CD4-positive, alpha-beta memory T cell (primary cell): ENCODE data around the gene IL17RE. TPM values are rescaled to one million over a fixed set of nuclear protein-coding genes. Genes with fewer than 3 reads are reported as not detected.
"Not testable (repeated sequence)": the region's sequence is repeated elsewhere in the genome, so short reads cannot be mapped to it uniquely, and the experiment has no call there.

Source experiments
- CTCF ChIA-PET: fragments of 350-600 bp; sonication (Branson Sonifier 250); formaldehyde crosslinking; loops from one replicate; lab custom pipeline; 2021; ENCODE audit warnings: inconsistent platforms; ENCODE audit not compliant: partially characterized antibody; lab: Charles Lee
- POLR2A ChIA-PET: fragments of 350-600 bp; sonication (Branson Sonifier 250); formaldehyde crosslinking; loops from one replicate; lab custom pipeline; 2021; ENCODE audit not compliant: partially characterized antibody; lab: Charles Lee
- DNase-seq, 5 donors: peaks; one replicate each; pipeline versions ENCODE4 v3.0.0 to v3.0.0-alpha.2; 2020 to 2022; ENCODE audit warnings: mixed read lengths in 1 of 5
- H3K27ac ChIP-seq: one replicate; pipeline ENCODE4 v1.7.0; 2013; ENCODE audit warnings: low read depth, low read length
- H3K27me3 ChIP-seq: 2 replicates; pipeline ENCODE4 v1.7.0; 2013; ENCODE audit warnings: mild to moderate bottlenecking, low read length, moderate library complexity; ENCODE audit not compliant: insufficient read depth
- H3K36me3 ChIP-seq: 2 replicates; pipeline ENCODE4 v1.7.0; 2013; ENCODE audit warnings: mild to moderate bottlenecking, low read length, moderate library complexity; ENCODE audit not compliant: insufficient read depth
- H3K4me1 ChIP-seq: 2 replicates; pipeline ENCODE4 v1.7.0; 2013; ENCODE audit warnings: mild to moderate bottlenecking, low read length, moderate library complexity; ENCODE audit not compliant: insufficient read depth
- H3K4me3 ChIP-seq, 2 donors: one replicate each; pipeline ENCODE4 v1.7.0; 2013; ENCODE audit warnings: low read length in 2 of 2, mild to moderate bottlenecking in 1 of 2
- H3K9me3 ChIP-seq, 2 donors: one replicate each; pipeline ENCODE4 v1.7.0; 2013; ENCODE audit warnings: low read length in 2 of 2, control low read depth in 1 of 2; ENCODE audit not compliant: control insufficient read depth in 1 of 2
- H3K27ac Mint-ChIP-seq, 7 donors: one replicate each; pipeline ENCODE4 v1.8.0; 2020 to 2021; ENCODE audit warnings: mixed read lengths in 7 of 7, mild to moderate bottlenecking in 6 of 7, inconsistent platforms in 3 of 7, moderate library complexity in 3 of 7
- H3K27me3 Mint-ChIP-seq, 2 donors: one replicate each; pipeline ENCODE4 v1.8.0; 2020 to 2021; ENCODE audit warnings: mixed read lengths in 2 of 2
- H3K36me3 Mint-ChIP-seq, 2 donors: one replicate each; pipeline ENCODE4 v1.8.0; 2020 to 2021; ENCODE audit warnings: mixed read lengths in 2 of 2, inconsistent platforms in 1 of 2, mild to moderate bottlenecking in 1 of 2
- H3K4me1 Mint-ChIP-seq, 4 donors: one replicate each; pipeline ENCODE4 v1.8.0; 2020 to 2021; ENCODE audit warnings: mixed read lengths in 4 of 4, mild to moderate bottlenecking in 1 of 4
- H3K4me3 Mint-ChIP-seq, 8 donors: one replicate each; pipeline ENCODE4 v1.8.0; 2020 to 2021; ENCODE audit warnings: mixed read lengths in 8 of 8, mild to moderate bottlenecking in 7 of 8, moderate library complexity in 6 of 8, inconsistent platforms in 3 of 8
- H3K9me3 Mint-ChIP-seq, 8 donors: one replicate each; pipeline ENCODE4 v1.8.0; 2020 to 2021; ENCODE audit warnings: mixed read lengths in 8 of 8, mild to moderate bottlenecking in 5 of 8, inconsistent platforms in 3 of 8, moderate library complexity in 1 of 8
- intact Hi-C: fragments of 100-400 bp; cut with micrococcal nuclease; formaldehyde crosslinking; loops from one replicate; pipeline ENCODE4 v1.15.1; 2023
- polyA plus RNA-seq, 2 donors: library from polyadenylated mRNA; unstranded; fragments of 300-500 nt; fragmentation: Illumina TruSeq; gene quantifications; one replicate each; pipeline ENCODE4 v1.2.3, GENCODE V29; 2021
- total RNA-seq, 2 experiments: library from RNA; stranded (reverse); gene quantifications; one replicate each; pipeline ENCODE4 v1.2.3, GENCODE V29; 2021

The IL17RE gene
- total and polyA plus RNA-seq, 4 experiments from 2014 or later: 0.65 to 2.4 (median 1.6) TPM

GRCh38 chr3:9862391-9863057 lies 40.1 kb upstream of the IL17RE start:
- CTCF ChIA-PET: no interaction called here

GRCh38 chr3:9863058-9863772 lies 39.4 kb upstream of the IL17RE start:
- H3K4me1 Mint-ChIP-seq: peaks cover 0 to 4% (median 0%) of the 10 kb centered on the region in 4 donors
- intact Hi-C loops: no loop called here
- POLR2A ChIA-PET: no interaction called here
- Histone ChIP-seq H3K4me3 (no peak overlapping the region), H3K36me3 (no peaks in the 10 kb centered on the region), H3K27me3 (peaks cover 7% of the 10 kb centered on the region), H3K4me1 (no peaks in the 10 kb centered on the region), H3K9me3 (no peaks in the 10 kb centered on the region), H3K27ac (no peak overlapping the region)
- H3K27ac Mint-ChIP-seq: no peak overlapping the region
- H3K4me3 Mint-ChIP-seq: no peak overlapping the region
- H3K9me3 Mint-ChIP-seq: no peaks in the 10 kb centered on the region
- peaks cover 5 to 8% of the 10 kb centered on the region in 2 donors for H3K27me3 Mint-ChIP-seq
- no peaks in the 10 kb centered on the region for H3K36me3 Mint-ChIP-seq
- CTCF ChIA-PET: no interaction called here
- no peak for DNase-seq

More at GRCh38 chr3:9862391-9863057, 40.1 kb upstream of the IL17RE start:
- POLR2A ChIA-PET: no interaction called here
- Mint-ChIP-seq H3K4me1 (peaks cover 0 to 4% (median 0%) of the 10 kb centered on the region in 4 donors), H3K9me3 (no peaks in the 10 kb centered on the region), H3K27me3 (peaks cover 5 to 8% of the 10 kb centered on the region in 2 donors), H3K27ac (no peak overlapping the region), H3K36me3 (no peaks in the 10 kb centered on the region), H3K4me3 (peak overlapping the region in 3 of 8 donors; percentile 28 to 73 (median 59))
- intact Hi-C loops: no loop called here
- no peaks in the 10 kb centered on the region for H3K4me1 ChIP-seq
- peak in 3 of 5 donors; percentile 13 to 19 (median 15) for DNase-seq
- no peak overlapping the region for H3K27ac ChIP-seq
- H3K4me3 ChIP-seq: no peak overlapping the region
- no peaks in the 10 kb centered on the region for H3K36me3 ChIP-seq
- no peaks in the 10 kb centered on the region for H3K9me3 ChIP-seq
- H3K27me3 ChIP-seq: peaks cover 7% of the 10 kb centered on the region

- Mint-ChIP-seq H3K27me3 (peaks cover 5 to 8% of the 10 kb centered on the region in 2 donors), H3K36me3 (no peaks in the 10 kb centered on the region), H3K27ac (no peak overlapping the region), H3K9me3 (no peaks in the 10 kb centered on the region), H3K4me3 (no peak overlapping the region), H3K4me1 (peaks cover 0 to 4% (median 0%) of the 10 kb centered on the region in 4 donors)
- POLR2A ChIA-PET: interaction anchor here (1.2 kb wide), 1 partner anchor 25 kb away, joined by 3 read pairs; no protein-coding TSS in a partner anchor
- Histone ChIP-seq H3K4me3 (no peak overlapping the region), H3K27ac (no peak overlapping the region), H3K4me1 (no peaks in the 10 kb centered on the region), H3K27me3 (peaks cover 7% of the 10 kb centered on the region), H3K9me3 (no peaks in the 10 kb centered on the region), H3K36me3 (no peaks in the 10 kb centered on the region)
- CTCF ChIA-PET: interaction anchor here (0.6 kb wide), 1 partner anchor 68 kb away, joined by 4 read pairs; no protein-coding TSS in a partner anchor
- intact Hi-C loops: loop anchor here (1.0 kb wide), 1 partner anchor 38 kb away; the partner anchor contains the start of gene IL17RE
- DNase-seq: no peak
Measured at GRCh38 chr3:9864200-9864927, 38.3 kb upstream of the IL17RE start.

- H3K36me3 Mint-ChIP-seq, H3K4me3 Mint-ChIP-seq, H3K36me3 ChIP-seq, H3K4me3 ChIP-seq, H3K27ac Mint-ChIP-seq, H3K27me3 ChIP-seq, H3K9me3 ChIP-seq, H3K27me3 Mint-ChIP-seq, H3K27ac ChIP-seq, intact Hi-C loops, H3K4me1 ChIP-seq, H3K9me3 Mint-ChIP-seq, DNase-seq, POLR2A ChIA-PET, H3K4me1 Mint-ChIP-seq: not testable (repeated sequence)
- CTCF ChIA-PET: interaction anchor here (0.6 kb wide), 1 partner anchor 67 kb away, joined by 4 read pairs; no protein-coding TSS in a partner anchor
Measured at GRCh38 chr3:9865125-9865637, 37.5 kb upstream of the IL17RE start.

GRCh38 chr3:9866639-9867038 lies 36.0 kb upstream of the IL17RE start:
- ChIA-PET POLR2A (no interaction called here), CTCF (no interaction called here)
- Histone ChIP-seq H3K27me3 (peaks cover 7% of the 10 kb centered on the region), H3K4me3 (no peak overlapping the region), H3K9me3 (no peaks in the 10 kb centered on the region), H3K4me1 (no peaks in the 10 kb centered on the region), H3K36me3 (no peaks in the 10 kb centered on the region), H3K27ac (no peak overlapping the region)
- peaks cover 5 to 8% of the 10 kb centered on the region in 2 donors for H3K27me3 Mint-ChIP-seq
- peaks cover 0 to 4% (median 0%) of the 10 kb centered on the region in 4 donors for H3K4me1 Mint-ChIP-seq
- no peak for DNase-seq
- H3K4me3 Mint-ChIP-seq: no peak overlapping the region
- no peak overlapping the region for H3K27ac Mint-ChIP-seq
- H3K36me3 Mint-ChIP-seq: no peaks in the 10 kb centered on the region
- H3K9me3 Mint-ChIP-seq: no peaks in the 10 kb centered on the region
- intact Hi-C loops: no loop called here

GRCh38 chr3:9867106-9867505 lies 35.5 kb upstream of the IL17RE start:
- no peaks in the 10 kb centered on the region for H3K36me3 Mint-ChIP-seq
- ChIA-PET POLR2A (no interaction called here), CTCF (no interaction called here)
- no peak overlapping the region for H3K4me3 Mint-ChIP-seq
- H3K27ac ChIP-seq: no peak overlapping the region
- no peak overlapping the region for H3K27ac Mint-ChIP-seq
- peaks cover 4% of the 10 kb centered on the region for H3K27me3 ChIP-seq
- peaks cover 0 to 4% (median 0%) of the 10 kb centered on the region in 4 donors for H3K4me1 Mint-ChIP-seq
- H3K9me3 ChIP-seq: no peaks in the 10 kb centered on the region
- H3K27me3 Mint-ChIP-seq: peaks cover 2 to 4% of the 10 kb centered on the region in 2 donors
- DNase-seq: no peak
- no peak overlapping the region for H3K4me3 ChIP-seq
- intact Hi-C loops: no loop called here
- H3K4me1 ChIP-seq: no peaks in the 10 kb centered on the region
- no peaks in the 10 kb centered on the region for H3K9me3 Mint-ChIP-seq
- no peaks in the 10 kb centered on the region for H3K36me3 ChIP-seq

GRCh38 chr3:9869955-9870354 lies 32.7 kb upstream of the IL17RE start:
- no peak for DNase-seq
- Mint-ChIP-seq H3K27me3 (no peaks in the 10 kb centered on the region), H3K9me3 (no peaks in the 10 kb centered on the region), H3K4me3 (no peak overlapping the region), H3K36me3 (no peaks in the 10 kb centered on the region), H3K27ac (no peak overlapping the region), H3K4me1 (no peaks in the 10 kb centered on the region)
- H3K4me1 ChIP-seq: no peaks in the 10 kb centered on the region
- no peaks in the 10 kb centered on the region for H3K9me3 ChIP-seq
- no peak overlapping the region for H3K4me3 ChIP-seq
- H3K36me3 ChIP-seq: no peaks in the 10 kb centered on the region
- ChIA-PET POLR2A (no interaction called here), CTCF (no interaction called here)
- H3K27ac ChIP-seq: no peak overlapping the region
- intact Hi-C loops: no loop called here
- H3K27me3 ChIP-seq: no peaks in the 10 kb centered on the region
